Esophagus muscularis mucosa (tissue), 4 donors: Measurements from ENCODE around the gene CDK17. TPM values are rescaled to one million over a fixed set of nuclear protein-coding genes. Genes with fewer than 3 reads are reported as not detected.
"Not testable (repeated sequence)": the region's sequence is repeated elsewhere in the genome, so short reads cannot be mapped to it uniquely, and the experiment has no call there.

Experiments used
- DNase-seq: peaks from one replicate; pipeline ENCODE4 v3.0.0-alpha.2; 2017; ENCODE audit errors: extremely low spot score
- H3K27ac ChIP-seq, 4 donors: fragments of 200-600 bp; sonication (generic); replicated peaks in 1 of 4; 1 replicate in 3 of 4; 2 replicates in 1 of 4; pipeline ENCODE4 v1.5.1; 2016 to 2019; ENCODE audit warnings: mild to moderate bottlenecking in 1 of 4
- H3K27me3 ChIP-seq, 4 donors: fragments of 200-600 bp; sonication (generic); one replicate each; pipeline versions ENCODE4 v1.5.1 to v1.6.0; 2016 to 2019
- H3K36me3 ChIP-seq, 4 donors: fragments of 200-600 bp; sonication (generic); one replicate each; pipeline ENCODE4 v1.5.1; 2016 to 2019
- H3K4me1 ChIP-seq, 4 donors: fragments of 200-600 bp; sonication (generic); one replicate each; pipeline ENCODE4 v1.5.1; 2016 to 2019
- H3K4me3 ChIP-seq, 4 donors: fragments of 200-600 bp; sonication (generic); 1 replicate in 2 of 4; 2 replicates in 2 of 4; pipeline ENCODE4 v1.5.1; 2016 to 2019; ENCODE audit warnings: mild to moderate bottlenecking in 4 of 4, moderate library complexity in 1 of 4
- H3K9me3 ChIP-seq, 4 donors: fragments of 200-600 bp; sonication (generic); 1 replicate in 3 of 4; 2 replicates in 1 of 4; pipeline ENCODE4 v1.5.1; 2016 to 2019
- EP300 ChIP-seq: sonication (generic); formaldehyde crosslinking; IDR thresholded peaks from one replicate; pipeline ENCODE4 v1.6.1; 2017; ENCODE audit warnings: antibody characterized with exemption
- POLR2A ChIP-seq: fragments of 450-650 bp; IDR thresholded peaks from one replicate; pipeline ENCODE4 v1.6.1; 2017; ENCODE audit warnings: antibody characterized with exemption, moderate library complexity, mild to moderate bottlenecking, low read depth
- POLR2AphosphoS5 ChIP-seq, 2 donors: sonication (generic); formaldehyde crosslinking; IDR thresholded peaks; one replicate each; pipeline ENCODE4 v1.6.1; 2017; ENCODE audit warnings: antibody characterized with exemption in 2 of 2
- WGBS: methylation state at CpG from one replicate; pipeline ENCODE4 v1.1.5; 2018; 5-methylcytosine and 5-hydroxymethylcytosine counted together
- intact Hi-C: fragments of 100-400 bp; cut with DNase I; formaldehyde crosslinking; loops from one replicate; pipeline ENCODE4 v1.15.1; 2023
- total RNA-seq, 4 donors: library from RNA; depleted of rRNA; stranded (reverse); fragments of >200 nt; gene quantifications; one replicate each; pipeline versions ENCODE4 v1.1.0 to v1.2.1, GENCODE V29; 2016
- TF ChIP-seq, protein P1 (sequence below), 3 experiments: fragments of 200-600 bp in 2 of 3; fragments of 450-650 bp in 1 of 3; sonication (generic) in 2 of 3; IDR thresholded peaks; one replicate each; pipeline ENCODE4 v1.5.1; 2017 to 2019; ENCODE audit warnings: antibody characterized with exemption in 3 of 3, mild to moderate bottlenecking in 2 of 3, moderate library complexity in 1 of 3

The CDK17 gene
- total RNA-seq, 4 donors from 2014 or later: 56.2 to 96.9 (median 68.6) TPM

DNA sequence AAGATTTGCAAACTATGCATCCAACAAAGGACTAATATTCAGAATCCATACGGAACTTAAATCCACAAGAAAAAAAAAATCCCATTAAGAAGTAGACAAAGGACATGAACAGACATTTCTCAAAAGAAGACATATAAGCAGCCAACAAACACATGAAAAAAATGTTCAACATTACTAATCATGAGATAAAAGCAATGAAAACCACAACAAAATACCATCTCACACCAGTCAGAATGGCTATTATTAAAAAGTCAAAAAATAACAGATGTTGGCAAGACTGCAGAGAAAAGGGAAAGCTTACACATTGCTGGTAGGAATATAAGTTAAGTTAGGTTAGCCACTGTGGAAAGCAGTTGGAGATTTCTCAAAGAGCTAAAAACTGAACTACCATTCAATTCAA, 16.2 kb downstream of the CDK17 start:
- Histone ChIP-seq H3K4me3 (no peak overlapping the region), H3K27ac (no peak overlapping the region), H3K27me3 (no peaks in the 10 kb centered on the region), H3K4me1 (peaks cover 11 to 76% (median 64%) of the 10 kb centered on the region in 4 donors), H3K9me3 (no peaks in the 10 kb centered on the region), H3K36me3 (no peaks in the 10 kb centered on the region)
- intact Hi-C loops: no loop called here
- no peak for DNase-seq
- 77% methylated on average over 1 of the region's 1 CpG for WGBS
- TF ChIP-seq POLR2A (no peak), POLR2AphosphoS5 (IDR thresholded peaks at IDR 0.05) (no peak), EP300 (no peak)
- TF ChIP-seq, protein P1, sequence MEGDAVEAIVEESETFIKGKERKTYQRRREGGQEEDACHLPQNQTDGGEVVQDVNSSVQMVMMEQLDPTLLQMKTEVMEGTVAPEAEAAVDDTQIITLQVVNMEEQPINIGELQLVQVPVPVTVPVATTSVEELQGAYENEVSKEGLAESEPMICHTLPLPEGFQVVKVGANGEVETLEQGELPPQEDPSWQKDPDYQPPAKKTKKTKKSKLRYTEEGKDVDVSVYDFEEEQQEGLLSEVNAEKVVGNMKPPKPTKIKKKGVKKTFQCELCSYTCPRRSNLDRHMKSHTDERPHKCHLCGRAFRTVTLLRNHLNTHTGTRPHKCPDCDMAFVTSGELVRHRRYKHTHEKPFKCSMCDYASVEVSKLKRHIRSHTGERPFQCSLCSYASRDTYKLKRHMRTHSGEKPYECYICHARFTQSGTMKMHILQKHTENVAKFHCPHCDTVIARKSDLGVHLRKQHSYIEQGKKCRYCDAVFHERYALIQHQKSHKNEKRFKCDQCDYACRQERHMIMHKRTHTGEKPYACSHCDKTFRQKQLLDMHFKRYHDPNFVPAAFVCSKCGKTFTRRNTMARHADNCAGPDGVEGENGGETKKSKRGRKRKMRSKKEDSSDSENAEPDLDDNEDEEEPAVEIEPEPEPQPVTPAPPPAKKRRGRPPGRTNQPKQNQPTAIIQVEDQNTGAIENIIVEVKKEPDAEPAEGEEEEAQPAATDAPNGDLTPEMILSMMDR (IDR thresholded peaks at IDR 0.05): no peak

DNA sequence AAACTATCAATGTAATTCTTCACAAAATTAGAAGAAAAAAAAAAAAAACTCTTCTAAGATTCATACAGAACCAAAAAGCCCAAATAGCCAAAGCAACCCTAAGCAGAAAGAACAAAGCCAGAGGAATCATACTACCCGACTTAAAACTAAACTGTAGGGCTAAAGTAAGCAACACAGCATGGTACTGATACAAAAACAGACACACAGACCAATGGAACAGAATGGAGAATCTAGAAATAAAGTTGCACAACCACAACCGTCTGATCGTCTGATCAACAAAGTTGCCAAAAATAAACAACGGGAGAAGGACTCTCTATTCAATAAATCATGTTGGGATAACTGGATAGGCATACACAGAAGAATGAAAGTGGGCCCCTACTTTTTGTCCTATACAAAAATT, 16.9 kb downstream of the CDK17 start:
- Histone ChIP-seq H3K4me1 (peaks cover 11 to 76% (median 61%) of the 10 kb centered on the region in 4 donors), H3K36me3 (no peaks in the 10 kb centered on the region), H3K9me3 (no peaks in the 10 kb centered on the region), H3K27ac (no peak overlapping the region), H3K4me3 (no peak overlapping the region), H3K27me3 (no peaks in the 10 kb centered on the region)
- intact Hi-C loops: no loop called here
- 68% methylated on average over 4 of the region's 4 CpGs for WGBS
- DNase-seq: no peak
- TF ChIP-seq, protein P1 (IDR thresholded peaks at IDR 0.05): no peak
- TF ChIP-seq POLR2AphosphoS5 (IDR thresholded peaks at IDR 0.05) (no peak), POLR2A (no peak), EP300 (no peak)

DNA sequence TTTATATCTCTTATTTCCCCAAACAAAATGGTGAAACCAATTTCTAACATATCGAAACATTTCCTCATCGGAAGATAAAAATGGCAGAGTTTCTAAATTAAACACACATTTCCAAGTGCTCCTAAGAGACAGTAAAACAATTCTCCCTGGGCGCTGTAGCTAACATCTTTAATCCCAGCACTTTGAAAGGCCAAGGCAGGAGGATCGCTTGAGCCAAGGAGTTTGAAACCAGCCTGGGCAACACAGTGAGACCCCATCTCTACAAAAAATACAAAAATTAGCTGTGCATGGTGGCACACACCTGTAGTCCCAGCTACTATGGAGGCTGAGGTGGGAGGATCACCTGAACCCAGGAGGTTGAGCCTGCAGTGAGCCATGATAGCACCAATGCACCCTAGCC, 20.5 kb downstream of the CDK17 start:
- not testable (repeated sequence) for H3K27me3 ChIP-seq, H3K27ac ChIP-seq
- 100% methylated on average over 4 of the region's 4 CpGs for WGBS

DNA sequence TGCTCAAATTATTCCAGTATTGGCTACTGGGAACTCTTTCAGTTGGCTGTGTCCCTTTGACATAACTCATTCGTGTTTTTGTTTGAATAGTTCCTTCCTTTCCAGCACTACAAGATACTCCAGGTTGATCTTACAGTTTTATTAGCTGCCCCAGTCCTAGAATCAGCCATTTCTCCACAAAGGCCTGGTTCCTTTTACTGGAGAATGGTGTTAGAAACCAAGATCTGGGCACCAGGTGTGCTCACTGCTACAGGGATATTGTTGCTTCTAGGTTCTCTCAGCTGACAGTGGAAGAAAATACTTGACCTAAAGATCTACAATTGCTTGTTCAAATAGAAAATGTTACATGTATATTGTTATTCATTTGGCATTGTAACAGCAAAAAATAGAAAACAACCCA, 21.9 kb downstream of the CDK17 start:
- no peak overlapping the region for H3K27ac ChIP-seq
- peaks cover 23 to 77% (median 68%) of the 10 kb centered on the region in 4 donors for H3K4me1 ChIP-seq
- TF ChIP-seq POLR2A (no peak), POLR2AphosphoS5 (IDR thresholded peaks at IDR 0.05) (no peak), EP300 (no peak)
- TF ChIP-seq, protein P1 (IDR thresholded peaks at IDR 0.05): no peak
- WGBS: 10% methylated on average over 1 of the region's 1 CpG
- intact Hi-C loops: no loop called here
- H3K36me3 ChIP-seq: no peaks in the 10 kb centered on the region
- no peak overlapping the region for H3K4me3 ChIP-seq
- no peaks in the 10 kb centered on the region for H3K27me3 ChIP-seq
- DNase-seq: no peak
- H3K9me3 ChIP-seq: no peaks in the 10 kb centered on the region

More for the DNA sequence above, 20.5 kb downstream of the CDK17 start:
- H3K9me3 ChIP-seq, H3K4me3 ChIP-seq, H3K36me3 ChIP-seq, DNase-seq, intact Hi-C loops: not testable (repeated sequence)
- H3K4me1 ChIP-seq: peaks cover 17 to 77% (median 65%) of the 10 kb centered on the region in 4 donors

DNA sequence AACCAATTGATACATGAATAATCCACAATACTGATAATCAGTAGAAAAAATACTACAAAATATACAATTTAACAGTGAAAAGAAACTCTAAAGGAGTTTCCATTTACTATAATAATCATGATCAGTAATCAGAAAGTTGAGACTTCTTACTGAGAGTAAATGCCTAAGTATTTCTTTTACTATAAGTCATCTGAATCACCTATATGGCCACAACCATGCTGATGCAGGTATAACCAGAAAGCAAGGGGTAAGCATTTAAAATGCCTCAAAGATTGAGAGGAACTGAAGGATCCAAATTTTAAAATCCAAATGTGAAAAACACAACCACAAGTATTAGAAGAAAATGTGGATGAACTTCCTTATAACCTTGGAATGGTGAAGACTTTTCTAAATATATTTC, 23.4 kb downstream of the CDK17 start:
- intact Hi-C loops: no loop called here
- no peaks in the 10 kb centered on the region for H3K27me3 ChIP-seq
- TF ChIP-seq POLR2A (no peak), EP300 (no peak), POLR2AphosphoS5 (IDR thresholded peaks at IDR 0.05) (no peak)
- TF ChIP-seq, protein P1 (IDR thresholded peaks at IDR 0.05): no peak
- DNase-seq: no peak
- H3K9me3 ChIP-seq: no peaks in the 10 kb centered on the region
- peak overlapping the region in 1 of 4 donors; percentile 14 for H3K27ac ChIP-seq
- H3K4me1 ChIP-seq: peaks cover 29 to 85% (median 80%) of the 10 kb centered on the region in 4 donors
- no peaks in the 10 kb centered on the region for H3K36me3 ChIP-seq
- no peak overlapping the region for H3K4me3 ChIP-seq
